Psoas muscle (tissue), 8 donors: Measurements from ENCODE around the gene CRACR2A. TPM values are rescaled to one million over a fixed set of nuclear protein-coding genes. Genes with fewer than 3 reads are reported as not detected.

Source experiments
- ATAC-seq, 4 donors: fragments of 200-7000 bp; cut with Tn5 transposase; one replicate each; pipeline ENCODE4 v1.9.1; 2020; ENCODE audit warnings: moderate library complexity in 3 of 4, mild to moderate bottlenecking in 2 of 4
- DNase-seq, 2 donors: peaks; one replicate each; pipeline ENCODE4 v3.0.0-alpha.2; 2020
- H3K27ac ChIP-seq: fragments of 200-600 bp; one replicate; pipeline ENCODE4 v1.8.0; 2022
- H3K27me3 ChIP-seq, 3 donors: fragments of 200-600 bp in 1 of 3; one replicate each; pipeline versions ENCODE4 v1.6.1 to v1.8.0; 2013 to 2022; ENCODE audit warnings: low read length in 2 of 3, mild to moderate bottlenecking in 2 of 3, moderate library complexity in 1 of 3; ENCODE audit not compliant: insufficient read depth in 3 of 3
- H3K36me3 ChIP-seq, 2 donors: fragments of 200-600 bp in 1 of 2; one replicate each; pipeline versions ENCODE4 v1.6.1 to v1.8.0; 2013 to 2022; ENCODE audit warnings: low read depth in 1 of 2, mild to moderate bottlenecking in 1 of 2, moderate library complexity in 1 of 2; ENCODE audit not compliant: insufficient read depth in 1 of 2
- H3K4me1 ChIP-seq: fragments of 200-600 bp; one replicate; pipeline ENCODE4 v1.8.0; 2022
- H3K4me3 ChIP-seq: fragments of 200-600 bp; one replicate; pipeline ENCODE4 v1.8.0; 2022; ENCODE audit warnings: mild to moderate bottlenecking
- H3K9me3 ChIP-seq: fragments of 200-600 bp; one replicate; pipeline ENCODE4 v1.8.0; 2022
- CTCF ChIP-seq: fragments of 200-600 bp; IDR thresholded peaks from one replicate; pipeline ENCODE4 v1.8.0; 2022; ENCODE audit warnings: antibody characterized with exemption
- WGBS, 3 donors: extraction: QIAGEN DNeasy Blood & Tissue Kit; methylation state at CpG; one replicate each; pipeline versions ENCODE4 v1.1.6 to v1.1.7; 2013; 5-methylcytosine and 5-hydroxymethylcytosine counted together
- intact Hi-C, 2 donors: fragments of 100-400 bp; cut with DNase I; formaldehyde crosslinking; loops; one replicate each; pipeline versions ENCODE4 v1.11.0 to v1.14.2; 2022
- polyA plus RNA-seq, 3 donors: library from polyadenylated mRNA; stranded (reverse); fragments of 200-250 nt; gene quantifications; one replicate each; pipeline ENCODE4 v1.2.3, GENCODE V29; 2013
- total RNA-seq, 4 donors: library from RNA; stranded (reverse); fragmentation: NEBNext Ultra II Directional in 2 of 4; extraction: Animal tissue kit (Norgen Biotek cat#: 25700) in 2 of 4; gene quantifications; one replicate each; pipeline versions ENCODE4 v1.2.1 to v1.2.4, GENCODE V29; 2021 to 2023
- donor health status: healthy with polysubstance abuse.
- donor health status: DM: no; HTN: no; CAD: no; lungs with moderate emphysema.
- donor health status: Bipolar disorder and iron deficiency.
- donor health status: healthy.
- donor health status: DM: yes; HTN: yes; CAD: no.
- donor health status: DM: no; HTN: no; CAD: no.
- donor health status: DM: no; HTN: no; CAD: no.
- donor health status: DM: yes; HTN: yes; CAD: no.

The CRACR2A gene
- total and polyA plus RNA-seq, 7 donors, result 0.24 to 1.7 (median 0.87) TPM

DNA sequence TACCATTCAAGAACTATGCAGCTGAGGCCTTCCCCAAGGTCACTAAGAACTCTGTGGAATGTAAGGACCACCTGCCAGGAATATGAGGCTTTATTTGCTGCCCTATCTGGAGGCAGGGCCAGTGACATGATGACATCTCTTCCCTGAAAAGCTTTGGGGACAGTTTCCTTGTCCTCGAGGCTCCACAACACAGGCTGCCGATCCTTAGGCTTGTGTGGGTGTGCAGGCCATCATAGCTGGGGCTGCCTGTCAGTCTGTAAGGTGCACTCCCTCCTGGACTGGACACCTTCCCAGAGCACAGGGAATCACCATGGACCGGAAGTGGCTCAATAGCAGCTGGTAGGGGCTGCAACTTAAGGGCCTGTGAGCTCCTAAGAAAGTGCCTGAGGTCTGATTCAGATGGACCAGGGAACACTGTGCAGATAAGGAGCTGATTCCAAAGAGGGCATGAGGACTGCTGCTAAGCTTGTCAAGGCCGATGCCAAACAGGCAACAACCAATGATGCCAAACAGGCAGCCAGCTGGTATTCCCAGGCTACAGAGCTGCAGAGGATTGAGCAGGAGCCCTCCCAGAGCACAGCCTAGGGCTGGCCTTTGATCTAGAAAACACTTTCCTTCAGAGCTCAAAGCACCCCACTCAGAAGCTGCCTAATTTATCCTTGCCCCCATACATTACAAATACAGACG, 84.3 kb downstream of the CRACR2A start:
- no peak overlapping the region for H3K4me3 ChIP-seq
- ATAC-seq (no peak), DNase-seq (no peak)
- H3K36me3 ChIP-seq, result no peaks in the 10 kb centered on the region
- no peaks in the 10 kb centered on the region for H3K4me1 ChIP-seq
- TF ChIP-seq CTCF, result no peak
- intact Hi-C loops, result no loop called here
- H3K27ac ChIP-seq, result no peak overlapping the region
- no peaks in the 10 kb centered on the region for H3K9me3 ChIP-seq
- 68 to 77% (median 75%) methylated on average over 5 of the region's 5 CpGs for WGBS, 3 donors
- H3K27me3 ChIP-seq, result no peaks in the 10 kb centered on the region

DNA sequence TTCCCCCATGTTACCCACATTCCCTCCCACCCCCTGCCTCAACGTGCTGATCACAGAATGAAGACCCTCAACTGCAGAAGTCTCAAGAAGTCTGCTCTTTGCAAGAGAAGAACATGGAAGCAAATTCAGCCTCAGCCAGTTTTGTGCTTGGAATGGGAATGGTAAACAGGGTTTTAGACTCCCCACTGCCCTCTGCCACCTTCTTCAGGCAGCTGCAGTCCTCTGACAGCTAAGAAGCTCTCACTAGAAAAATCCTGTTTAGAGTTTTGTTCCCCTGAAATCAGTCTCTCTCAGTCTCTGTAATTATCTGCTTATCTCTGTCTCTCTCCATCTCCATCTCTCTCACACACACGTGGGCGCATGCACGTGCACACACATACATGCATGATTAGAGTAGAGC, 85.4 kb downstream of the CRACR2A start:
- no peaks in the 10 kb centered on the region for H3K4me1 ChIP-seq
- intact Hi-C loops, result no loop called here
- H3K27me3 ChIP-seq, result no peaks in the 10 kb centered on the region
- 80 to 84% (median 83%) methylated on average over 4 of the region's 4 CpGs for WGBS, 3 donors
- no peak overlapping the region for H3K27ac ChIP-seq
- DNase-seq (no peak), ATAC-seq (no peak)
- H3K36me3 ChIP-seq, result no peaks in the 10 kb centered on the region
- no peaks in the 10 kb centered on the region for H3K9me3 ChIP-seq
- TF ChIP-seq CTCF, result no peak
- no peak overlapping the region for H3K4me3 ChIP-seq

DNA sequence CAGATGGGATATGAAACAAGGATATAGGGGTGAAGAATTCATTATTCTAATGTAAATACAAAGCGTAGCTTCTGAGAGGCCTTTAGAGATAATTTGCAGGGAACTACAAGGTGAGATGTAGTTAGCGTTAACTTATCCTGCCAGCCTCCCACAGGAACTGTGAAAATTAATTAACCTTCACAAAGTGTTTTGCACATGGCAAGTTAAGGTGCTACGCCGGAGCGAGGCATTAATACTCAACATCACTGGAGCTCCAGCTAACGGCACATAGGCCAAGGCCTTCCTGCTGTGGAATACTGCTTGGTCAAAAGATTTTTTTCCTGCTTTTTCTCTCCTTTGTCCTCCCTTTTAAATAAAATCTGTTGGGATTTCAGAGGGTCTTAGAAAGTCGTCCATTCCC, 86.5 kb downstream of the CRACR2A start:
- H3K9me3 ChIP-seq, result no peaks in the 10 kb centered on the region
- ATAC-seq (no peak), DNase-seq (no peak)
- H3K4me1 ChIP-seq, result no peaks in the 10 kb centered on the region
- no peak overlapping the region for H3K4me3 ChIP-seq
- no peaks in the 10 kb centered on the region for H3K36me3 ChIP-seq
- H3K27ac ChIP-seq, result no peak overlapping the region
- intact Hi-C loops, result no loop called here
- 92 to 96% (median 96%) methylated on average over 7 of the region's 7 CpGs for WGBS, 3 donors
- TF ChIP-seq CTCF, result no peak
- H3K27me3 ChIP-seq, result no peaks in the 10 kb centered on the region

DNA sequence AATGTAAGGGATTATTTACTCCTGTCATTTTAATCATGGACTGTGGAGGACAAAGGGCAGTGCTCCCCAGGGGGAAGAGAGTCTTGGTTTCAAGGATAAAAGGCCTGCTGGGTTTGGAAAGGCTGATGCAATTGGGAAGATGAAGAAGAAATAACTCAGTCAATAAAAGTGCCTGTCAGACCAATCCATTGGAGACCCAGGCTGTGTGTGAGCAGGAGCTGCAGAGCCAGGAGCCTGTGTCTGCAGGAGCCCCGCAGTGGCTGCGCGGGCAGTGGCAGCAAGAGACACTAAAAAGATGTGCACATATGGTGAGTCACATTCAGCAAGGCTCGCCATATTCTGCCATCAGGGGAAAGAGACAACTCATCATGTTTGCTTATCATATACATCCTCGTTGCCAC, 90.4 kb downstream of the CRACR2A start:
- intact Hi-C loops, result no loop called here
- WGBS, 3 donors, result 94 to 96% (median 95%) methylated on average over 5 of the region's 5 CpGs
- H3K4me3 ChIP-seq, result no peak overlapping the region

More for the DNA sequence above, 90.4 kb downstream of the CRACR2A start:
- Histone ChIP-seq H3K27me3 (no peaks in the 10 kb centered on the region), H3K4me1 (no peaks in the 10 kb centered on the region), H3K9me3 (no peaks in the 10 kb centered on the region), H3K27ac (no peak overlapping the region), H3K36me3 (no peaks in the 10 kb centered on the region)
- no peak for TF ChIP-seq CTCF
- DNase-seq, result no peak
- ATAC-seq, result no peak
